Activated naive CD8-positive, alpha-beta T cell treated with anti-CD3 and anti-CD28 coated beads, Interleukin-2, amount 10 ng/mL, durations not matched to agents 7 days and 5 days (primary cell): ENCODE results near the gene GGTA1. TPM values are rescaled to one million over a fixed set of nuclear protein-coding genes. Genes with fewer than 3 reads are reported as not detected.
A peak's percentile ranks its signal among the peaks of the same experiment; 100 is the strongest.
"Not testable (repeated sequence)": the region's sequence is repeated elsewhere in the genome, so short reads cannot be mapped to it uniquely, and the experiment has no call there.

Source experiments
- ATAC-seq: fragments of 150-1000 bp; cut with Tn5 transposase; one replicate; pipeline ENCODE4 v1.10.0; 2021; ENCODE audit warnings: low read depth, moderate library complexity
- POLR2A ChIA-PET: fragments of 350-600 bp; sonication (Branson Sonifier 250); formaldehyde crosslinking; loops from one replicate; lab custom pipeline; 2021; ENCODE audit warnings: antibody characterized with exemption; lab: Charles Lee
- DNase-seq: peaks from one replicate; pipeline ENCODE4 v3.0.0; 2021
- H3K27ac Mint-ChIP-seq: one replicate; pipeline ENCODE4 v1.8.0; 2022; ENCODE audit warnings: mild to moderate bottlenecking, mixed read lengths
- H3K27me3 Mint-ChIP-seq: one replicate; pipeline ENCODE4 v1.8.0; 2022; ENCODE audit warnings: mild to moderate bottlenecking, moderate library complexity, mixed read lengths
- H3K36me3 Mint-ChIP-seq: one replicate; pipeline ENCODE4 v1.8.0; 2021; ENCODE audit warnings: mild to moderate bottlenecking, mixed read lengths
- H3K4me1 Mint-ChIP-seq: one replicate; pipeline ENCODE4 v1.8.0; 2021; ENCODE audit warnings: mixed read lengths
- H3K4me3 Mint-ChIP-seq: one replicate; pipeline ENCODE4 v1.8.0; 2022; ENCODE audit warnings: mild to moderate bottlenecking, moderate library complexity, mixed read lengths
- H3K9me3 Mint-ChIP-seq: one replicate; pipeline ENCODE4 v1.8.0; 2021; ENCODE audit warnings: mixed read lengths
- total RNA-seq, 2 experiments: library from RNA; stranded (reverse); gene quantifications; one replicate each; pipeline ENCODE4 v1.2.3, GENCODE V29; 2021

The GGTA1 gene
- total RNA-seq, 2 experiments from 2014 or later, result not detected

GRCh38 chr9:121463026-121463807, 36.4 kb downstream of the GGTA1 start:
- Mint-ChIP-seq H3K9me3 (no peaks in the 10 kb centered on the region), H3K36me3 (no peaks in the 10 kb centered on the region), H3K4me3 (no peak overlapping the region), H3K27me3 (peaks cover 29% of the 10 kb centered on the region), H3K4me1 (peaks cover 7% of the 10 kb centered on the region), H3K27ac (no peak overlapping the region)
- POLR2A ChIA-PET, result no interaction called here
- DNase-seq (no peak), ATAC-seq (no peak)

GRCh38 chr9:121459513-121459912, 40.1 kb downstream of the GGTA1 start:
- H3K4me1 Mint-ChIP-seq, result peaks cover 20% of the 10 kb centered on the region
- H3K4me3 Mint-ChIP-seq, result no peak overlapping the region
- DNase-seq (no peak), ATAC-seq (no peak)
- no peak overlapping the region for H3K27ac Mint-ChIP-seq
- POLR2A ChIA-PET, result no interaction called here
- H3K36me3 Mint-ChIP-seq, result no peaks in the 10 kb centered on the region
- H3K9me3 Mint-ChIP-seq, result no peaks in the 10 kb centered on the region
- peaks cover 37% of the 10 kb centered on the region for H3K27me3 Mint-ChIP-seq

- Mint-ChIP-seq H3K4me1 (peaks cover 20% of the 10 kb centered on the region), H3K27me3 (peaks cover 35% of the 10 kb centered on the region)
- H3K27ac Mint-ChIP-seq, H3K4me3 Mint-ChIP-seq, POLR2A ChIA-PET, ATAC-seq, H3K36me3 Mint-ChIP-seq, DNase-seq, H3K9me3 Mint-ChIP-seq: not testable (repeated sequence)
These were observed 41.2 kb downstream of the GGTA1 start for GRCh38 chr9:121458449-121458848.

GRCh38 chr9:121455527-121456239, 44.0 kb downstream of the GGTA1 start:
- Mint-ChIP-seq H3K9me3 (no peaks in the 10 kb centered on the region), H3K27me3 (peaks cover 34% of the 10 kb centered on the region), H3K4me3 (peak overlapping the region; percentile 7), H3K27ac (no peak overlapping the region), H3K4me1 (peaks cover 22% of the 10 kb centered on the region), H3K36me3 (no peaks in the 10 kb centered on the region)
- peak; percentile 92 for ATAC-seq
- POLR2A ChIA-PET, result no interaction called here
- peak; percentile 33 for DNase-seq

GRCh38 chr9:121454972-121455371, 44.7 kb downstream of the GGTA1 start:
- DNase-seq (no peak), ATAC-seq (peak; percentile 26)
- POLR2A ChIA-PET, result no interaction called here
- no peak overlapping the region for H3K4me3 Mint-ChIP-seq
- peaks cover 22% of the 10 kb centered on the region for H3K4me1 Mint-ChIP-seq
- no peaks in the 10 kb centered on the region for H3K36me3 Mint-ChIP-seq
- H3K27me3 Mint-ChIP-seq, result peaks cover 31% of the 10 kb centered on the region
- H3K27ac Mint-ChIP-seq, result no peak overlapping the region
- no peaks in the 10 kb centered on the region for H3K9me3 Mint-ChIP-seq

- Mint-ChIP-seq H3K4me3 (no peak overlapping the region), H3K27ac (no peak overlapping the region), H3K27me3 (peaks cover 21% of the 10 kb centered on the region)
These were observed 46.3 kb downstream of the GGTA1 start for GRCh38 chr9:121453232-121453892.

GRCh38 chr9:121452085-121452484, 47.6 kb downstream of the GGTA1 start:
- Mint-ChIP-seq H3K4me3 (no peak overlapping the region), H3K27me3 (peaks cover 23% of the 10 kb centered on the region), H3K9me3 (no peaks in the 10 kb centered on the region), H3K27ac (no peak overlapping the region), H3K36me3 (no peaks in the 10 kb centered on the region), H3K4me1 (peaks cover 29% of the 10 kb centered on the region)
- POLR2A ChIA-PET, result no interaction called here
- no peak for ATAC-seq
- no peak for DNase-seq

More at GRCh38 chr9:121453232-121453892, 46.3 kb downstream of the GGTA1 start:
- no peak for DNase-seq
- Mint-ChIP-seq H3K9me3 (no peaks in the 10 kb centered on the region), H3K36me3 (no peaks in the 10 kb centered on the region), H3K4me1 (peaks cover 18% of the 10 kb centered on the region)
- ATAC-seq, result no peak
- POLR2A ChIA-PET, result no interaction called here

DNA sequence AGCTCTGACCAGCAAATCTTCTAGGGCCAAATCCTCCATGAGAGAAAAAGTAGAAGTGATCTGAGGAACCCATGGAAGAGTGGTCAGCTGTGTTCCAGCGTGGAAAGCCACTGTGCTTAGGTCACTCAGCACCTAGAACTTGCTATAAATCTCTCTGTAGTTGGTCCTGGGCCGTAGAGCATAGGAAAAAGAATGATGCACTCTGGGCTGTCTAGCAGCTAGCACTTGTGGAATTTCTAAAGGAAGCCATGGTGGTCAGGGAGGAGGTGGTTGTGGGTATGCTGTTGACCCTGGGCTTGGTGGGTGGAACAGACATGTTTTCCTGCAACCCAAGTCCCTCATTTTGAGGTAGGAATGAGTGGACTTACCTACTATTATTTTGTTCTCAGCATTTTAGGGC, 48.1 kb downstream of the GGTA1 start:
- H3K9me3 Mint-ChIP-seq, result no peaks in the 10 kb centered on the region
- no peaks in the 10 kb centered on the region for H3K36me3 Mint-ChIP-seq
- H3K27ac Mint-ChIP-seq, result no peak overlapping the region
- peaks cover 20% of the 10 kb centered on the region for H3K27me3 Mint-ChIP-seq
- no peak overlapping the region for H3K4me3 Mint-ChIP-seq
- no peak for DNase-seq
- H3K4me1 Mint-ChIP-seq, result peaks cover 27% of the 10 kb centered on the region
- ATAC-seq, result no peak
- POLR2A ChIA-PET, result no interaction called here

- H3K27me3 Mint-ChIP-seq, result peaks cover 29% of the 10 kb centered on the region
These were observed 49.4 kb downstream of the GGTA1 start for GRCh38 chr9:121450241-121450640.

GRCh38 chr9:121449786-121450185, 49.9 kb downstream of the GGTA1 start:
- no peak overlapping the region for H3K4me3 Mint-ChIP-seq
- ATAC-seq, result no peak
- H3K27me3 Mint-ChIP-seq, result peaks cover 31% of the 10 kb centered on the region
- no peaks in the 10 kb centered on the region for H3K9me3 Mint-ChIP-seq
- POLR2A ChIA-PET, result no interaction called here
- H3K4me1 Mint-ChIP-seq, result peaks cover 16% of the 10 kb centered on the region
- no peak for DNase-seq
- H3K36me3 Mint-ChIP-seq, result no peaks in the 10 kb centered on the region
- no peak overlapping the region for H3K27ac Mint-ChIP-seq

More at GRCh38 chr9:121450241-121450640, 49.4 kb downstream of the GGTA1 start:
- POLR2A ChIA-PET, result no interaction called here
- H3K4me3 Mint-ChIP-seq, result no peak overlapping the region
- no peak for DNase-seq
- H3K4me1 Mint-ChIP-seq, result peaks cover 20% of the 10 kb centered on the region
- H3K27ac Mint-ChIP-seq, result no peak overlapping the region
- no peaks in the 10 kb centered on the region for H3K9me3 Mint-ChIP-seq
- ATAC-seq, result no peak
- H3K36me3 Mint-ChIP-seq, result no peaks in the 10 kb centered on the region

DNA sequence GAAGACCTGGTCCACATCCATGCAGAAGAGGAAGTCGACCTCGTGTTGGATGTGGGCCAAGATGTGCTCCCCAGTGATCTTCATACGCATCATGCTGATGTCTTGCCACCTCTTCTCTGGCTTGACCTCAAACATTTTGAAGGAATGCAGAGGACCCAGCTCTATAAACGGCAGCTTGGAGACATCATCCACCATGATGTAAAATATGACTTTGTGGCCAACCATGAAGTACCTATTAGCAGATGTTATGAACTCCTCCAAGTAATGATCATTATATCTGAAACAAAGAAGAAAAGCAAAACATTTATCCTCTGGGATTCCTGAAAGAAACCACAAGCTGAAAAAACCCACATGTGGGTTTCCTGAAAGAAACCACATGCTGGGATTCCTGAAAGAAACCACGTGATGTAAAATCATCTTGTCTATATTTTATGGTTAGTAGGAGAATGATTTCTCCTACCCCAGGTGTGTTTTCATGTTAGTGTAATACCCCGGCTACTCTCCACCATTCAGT, 52.3 kb downstream of the GGTA1 start:
- Mint-ChIP-seq H3K27ac (no peak overlapping the region), H3K4me1 (peaks cover 16% of the 10 kb centered on the region), H3K36me3 (no peaks in the 10 kb centered on the region), H3K9me3 (no peaks in the 10 kb centered on the region), H3K4me3 (peak overlapping the region; percentile 4), H3K27me3 (peaks cover 37% of the 10 kb centered on the region)
- POLR2A ChIA-PET, result no interaction called here
- ATAC-seq, result no peak
- DNase-seq, result no peak

- Mint-ChIP-seq H3K4me1 (peaks cover 11% of the 10 kb centered on the region), H3K4me3 (no peak overlapping the region), H3K9me3 (no peaks in the 10 kb centered on the region), H3K27me3 (peaks cover 39% of the 10 kb centered on the region), H3K36me3 (no peaks in the 10 kb centered on the region), H3K27ac (no peak overlapping the region)
- POLR2A ChIA-PET, result no interaction called here
- peak; percentile 58 for ATAC-seq
- DNase-seq, result no peak
These were observed 53.7 kb downstream of the GGTA1 start for GRCh38 chr9:121445986-121446385.

DNA sequence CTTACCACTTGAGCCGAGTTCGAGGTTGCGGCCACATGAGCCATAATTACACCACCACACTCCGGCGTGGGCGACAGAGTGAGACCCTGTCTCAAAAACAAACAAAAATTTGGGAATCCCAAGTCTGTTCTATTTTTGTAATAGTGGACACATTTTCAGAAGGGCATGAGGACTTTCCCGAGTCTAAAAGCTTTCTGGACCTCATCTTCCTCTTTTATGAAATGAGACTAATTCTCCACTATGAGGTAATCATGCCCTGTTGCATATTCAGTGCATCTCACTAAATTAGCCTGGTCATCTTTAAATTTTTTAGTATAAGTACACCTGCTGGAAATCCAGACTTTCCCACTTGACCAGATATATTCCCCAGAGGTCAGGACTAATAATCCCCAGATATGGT, 55.7 kb downstream of the GGTA1 start:
- no peaks in the 10 kb centered on the region for H3K9me3 Mint-ChIP-seq
- DNase-seq, result no peak

More for the DNA sequence above, 55.7 kb downstream of the GGTA1 start:
- POLR2A ChIA-PET, result no interaction called here
- Mint-ChIP-seq H3K36me3 (no peaks in the 10 kb centered on the region), H3K4me3 (no peak overlapping the region), H3K27ac (no peak overlapping the region), H3K4me1 (peaks cover 11% of the 10 kb centered on the region), H3K27me3 (peaks cover 34% of the 10 kb centered on the region)
- no peak for ATAC-seq
